DND-41 (cell line): Measurements from ENCODE around the gene ZNF888.
"Not testable (repeated sequence)": the region's sequence is repeated elsewhere in the genome, so short reads cannot be mapped to it uniquely, and the experiment has no call there.

Experiments
- ATAC-seq: fragments of 200-7000 bp; cut with Tn5 transposase; 3 replicates; pipeline ENCODE4 v1.9.1; 2021; ENCODE audit warnings: low read depth; ENCODE audit not compliant: insufficient read depth
- DNase-seq: peaks from one replicate; pipeline ENCODE4 v3.0.0-alpha.2; 2020
- H2AFZ ChIP-seq: 2 replicates; pipeline ENCODE4 v1.6.0; 2012; ENCODE audit warnings: low read depth, low read length
- H3K27ac ChIP-seq: 2 replicates; pipeline ENCODE4 v1.5.1; 2012; ENCODE audit warnings: low read length, inconsistent platforms
- H3K27me3 ChIP-seq: fragments of 200-600 bp; sonication (generic); 2 replicates; pipeline ENCODE4 v1.6.0; 2012; ENCODE audit warnings: low read length, mild to moderate bottlenecking, inconsistent platforms; ENCODE audit not compliant: insufficient read depth, poor library complexity
- H3K36me3 ChIP-seq: 2 replicates; pipeline ENCODE4 v1.5.1; 2012; ENCODE audit warnings: low read length, inconsistent platforms; ENCODE audit not compliant: insufficient read depth
- H3K4me1 ChIP-seq: 2 replicates; pipeline ENCODE4 v1.5.1; 2012; ENCODE audit warnings: mild to moderate bottlenecking, low read length; ENCODE audit not compliant: insufficient read depth
- H3K4me2 ChIP-seq: 2 replicates; pipeline ENCODE4 v1.6.0; 2012; ENCODE audit warnings: mild to moderate bottlenecking, moderate library complexity, low read length, inconsistent platforms; ENCODE audit not compliant: insufficient read depth
- H3K4me3 ChIP-seq, 2 experiments: fragments of 200-600 bp in 1 of 2; shearing (Covaris generic) in 1 of 2; 2 replicates each; pipeline ENCODE4 v1.5.1; 2012 to 2016; ENCODE audit warnings: inconsistent platforms in 2 of 2, low read length in 2 of 2, mild to moderate bottlenecking in 2 of 2, low read depth in 1 of 2, moderate library complexity in 1 of 2
- H3K79me2 ChIP-seq: 2 replicates; pipeline ENCODE4 v1.6.0; 2012; ENCODE audit warnings: low read length, inconsistent platforms; ENCODE audit not compliant: insufficient read depth
- H3K9ac ChIP-seq: 2 replicates; pipeline ENCODE4 v1.6.0; 2012; ENCODE audit warnings: low read depth, mild to moderate bottlenecking, inconsistent platforms, low read length, moderate library complexity
- H3K9me3 ChIP-seq: 2 replicates; pipeline ENCODE4 v1.5.1; 2012; ENCODE audit warnings: low read length, moderate library complexity, mild to moderate bottlenecking, inconsistent platforms; ENCODE audit not compliant: insufficient read depth, severe bottlenecking
- H4K20me1 ChIP-seq: 2 replicates; pipeline ENCODE4 v1.6.0; 2012; ENCODE audit warnings: low read length; ENCODE audit not compliant: insufficient read depth
- EZH2 ChIP-seq: IDR thresholded peaks from 3 replicates; pipeline ENCODE4 v1.6.1; 2012; ENCODE audit warnings: borderline replicate concordance, low read depth, mild to moderate bottlenecking, moderate library complexity, low read length, inconsistent platforms; ENCODE audit not compliant: severe bottlenecking
- TF ChIP-seq, protein P1 (sequence below): IDR thresholded peaks from 2 replicates; pipeline ENCODE4 v1.5.1; 2012; ENCODE audit warnings: borderline replicate concordance, low read length, moderate library complexity, mild to moderate bottlenecking; ENCODE audit not compliant: poor library complexity, severe bottlenecking; ENCODE audit errors: extremely low read depth

Gene ZNF888

DNA sequence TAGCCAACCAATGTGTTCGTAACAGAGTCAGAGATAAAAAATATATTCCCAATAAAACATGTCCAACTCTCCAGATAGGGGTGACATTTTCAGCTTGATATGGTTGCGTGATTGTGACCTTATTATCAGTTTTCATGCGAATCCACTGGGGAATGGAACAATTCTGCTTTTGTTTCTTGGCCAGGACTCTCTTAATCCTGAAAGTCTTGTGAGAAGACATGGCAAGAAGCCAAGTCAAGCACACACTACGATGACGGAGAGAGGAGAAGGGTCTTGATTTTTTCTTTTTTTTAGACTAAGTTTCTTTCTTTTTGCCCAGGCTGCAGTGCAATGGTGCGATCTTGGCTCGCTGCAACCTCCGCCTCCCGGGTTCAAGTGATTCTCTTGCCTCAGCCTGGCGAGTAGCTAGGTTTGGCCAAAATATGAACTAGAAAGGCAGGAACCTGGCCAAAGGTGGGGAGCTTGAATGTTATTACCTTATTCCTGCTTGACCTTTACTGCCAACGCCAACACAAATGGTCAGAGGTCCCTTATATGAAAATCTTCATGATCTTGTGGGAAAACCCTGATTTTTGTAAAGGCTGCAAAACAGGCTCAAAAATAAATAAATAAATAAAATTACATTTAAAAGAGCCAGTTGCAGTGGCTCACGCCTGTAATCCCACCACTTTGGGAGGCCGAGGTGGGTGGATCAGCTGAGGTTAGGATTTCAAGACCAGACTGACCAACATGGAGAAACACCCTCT lies 25.0 kb upstream of the ZNF888 start:
- Histone ChIP-seq H3K79me2 (no peaks in the 10 kb centered on the region), H3K4me1 (peaks cover 5% of the 10 kb centered on the region), H3K27me3 (no peaks in the 10 kb centered on the region), H3K4me2 (no peak overlapping the region), H2AFZ (no peak overlapping the region), H3K9me3 (no peaks in the 10 kb centered on the region), H3K27ac (no peak overlapping the region), H4K20me1 (no peaks in the 10 kb centered on the region), H3K4me3 (no peak overlapping the region), H3K9ac (no peak overlapping the region), H3K36me3 (peaks cover 39% of the 10 kb centered on the region)
- TF ChIP-seq, protein P1, sequence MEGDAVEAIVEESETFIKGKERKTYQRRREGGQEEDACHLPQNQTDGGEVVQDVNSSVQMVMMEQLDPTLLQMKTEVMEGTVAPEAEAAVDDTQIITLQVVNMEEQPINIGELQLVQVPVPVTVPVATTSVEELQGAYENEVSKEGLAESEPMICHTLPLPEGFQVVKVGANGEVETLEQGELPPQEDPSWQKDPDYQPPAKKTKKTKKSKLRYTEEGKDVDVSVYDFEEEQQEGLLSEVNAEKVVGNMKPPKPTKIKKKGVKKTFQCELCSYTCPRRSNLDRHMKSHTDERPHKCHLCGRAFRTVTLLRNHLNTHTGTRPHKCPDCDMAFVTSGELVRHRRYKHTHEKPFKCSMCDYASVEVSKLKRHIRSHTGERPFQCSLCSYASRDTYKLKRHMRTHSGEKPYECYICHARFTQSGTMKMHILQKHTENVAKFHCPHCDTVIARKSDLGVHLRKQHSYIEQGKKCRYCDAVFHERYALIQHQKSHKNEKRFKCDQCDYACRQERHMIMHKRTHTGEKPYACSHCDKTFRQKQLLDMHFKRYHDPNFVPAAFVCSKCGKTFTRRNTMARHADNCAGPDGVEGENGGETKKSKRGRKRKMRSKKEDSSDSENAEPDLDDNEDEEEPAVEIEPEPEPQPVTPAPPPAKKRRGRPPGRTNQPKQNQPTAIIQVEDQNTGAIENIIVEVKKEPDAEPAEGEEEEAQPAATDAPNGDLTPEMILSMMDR, result no peak
- TF ChIP-seq EZH2, result no peak
- ATAC-seq (no peak), DNase-seq (no peak)

DNA sequence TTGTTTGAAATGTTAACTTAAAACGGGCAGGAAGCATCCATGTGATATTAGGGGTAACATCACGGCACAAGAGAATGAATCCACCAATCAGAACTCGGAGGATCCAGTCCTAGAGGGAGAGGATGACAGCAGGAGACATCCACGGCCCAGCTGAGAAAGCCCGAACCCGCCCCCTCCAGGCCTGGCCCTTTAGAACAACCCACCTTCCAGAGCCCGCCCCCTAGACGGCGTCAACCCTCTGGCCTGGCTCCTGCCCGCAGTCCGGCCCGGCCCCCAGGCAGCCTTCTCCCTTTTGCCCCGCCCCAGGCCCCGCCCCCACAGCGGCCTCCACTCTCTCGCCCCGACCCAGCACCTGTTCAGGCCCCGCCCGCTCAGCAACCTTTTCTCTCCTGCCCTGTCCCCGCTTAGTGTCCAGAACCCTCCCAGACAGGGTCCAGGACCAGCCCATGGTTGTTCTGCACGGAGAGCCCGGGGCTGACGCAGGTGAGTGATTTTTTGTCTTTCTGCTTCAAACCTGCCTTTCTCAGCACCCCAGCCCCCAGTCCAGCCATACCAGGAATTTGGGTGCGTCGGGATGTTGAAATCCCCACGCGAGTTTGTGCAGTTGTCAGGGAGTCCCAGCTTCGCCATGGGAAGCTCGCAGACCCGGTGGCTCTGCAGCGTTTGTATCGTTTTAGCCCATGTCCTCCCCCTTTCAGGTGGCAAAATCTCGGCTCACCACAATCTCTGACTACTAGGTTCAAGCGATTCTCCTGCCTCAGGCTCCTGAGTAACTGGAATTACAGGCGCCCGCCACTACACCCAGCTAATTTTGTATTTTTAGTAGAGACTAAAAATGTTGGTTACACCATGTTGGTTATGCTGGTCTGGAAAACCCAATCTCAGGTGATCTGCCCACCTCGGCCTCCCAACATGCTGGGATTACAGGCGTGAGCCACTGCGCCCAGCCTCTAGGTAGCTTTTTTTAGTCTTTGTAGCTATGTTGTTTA lies 23.4 kb upstream of the ZNF888 start:
- no peak for DNase-seq

GRCh38 chr19:52945652-52946321 lies 22.6 kb upstream of the ZNF888 start:
- no peak for TF ChIP-seq EZH2
- TF ChIP-seq, protein P1, result no peak
- no peak overlapping the region for H2AFZ ChIP-seq
- DNase-seq (no peak), ATAC-seq (no peak)
- H3K79me2 ChIP-seq, result peaks cover 11% of the 10 kb centered on the region
- no peaks in the 10 kb centered on the region for H3K9me3 ChIP-seq
- H3K4me3 ChIP-seq, result no peak overlapping the region
- no peak overlapping the region for H3K27ac ChIP-seq
- peaks cover 23% of the 10 kb centered on the region for H3K4me1 ChIP-seq
- peaks cover 15% of the 10 kb centered on the region for H3K36me3 ChIP-seq
- no peaks in the 10 kb centered on the region for H3K27me3 ChIP-seq
- H4K20me1 ChIP-seq, result no peaks in the 10 kb centered on the region
- no peak overlapping the region for H3K4me2 ChIP-seq
- H3K9ac ChIP-seq, result no peak overlapping the region

More for the DNA sequence above, 23.4 kb upstream of the ZNF888 start:
- no peak overlapping the region for H2AFZ ChIP-seq
- no peak for ATAC-seq
- no peaks in the 10 kb centered on the region for H3K9me3 ChIP-seq
- no peak overlapping the region for H3K4me2 ChIP-seq
- no peaks in the 10 kb centered on the region for H3K27me3 ChIP-seq
- H3K9ac ChIP-seq, result no peak overlapping the region
- H3K79me2 ChIP-seq, result peaks cover 7% of the 10 kb centered on the region
- H3K4me3 ChIP-seq, result no peak overlapping the region
- peaks cover 14% of the 10 kb centered on the region for H3K4me1 ChIP-seq
- no peaks in the 10 kb centered on the region for H4K20me1 ChIP-seq
- peaks cover 24% of the 10 kb centered on the region for H3K36me3 ChIP-seq
- TF ChIP-seq EZH2, result no peak
- H3K27ac ChIP-seq, result no peak overlapping the region

- not testable (repeated sequence) for H3K27ac ChIP-seq, H3K4me2 ChIP-seq, H2AFZ ChIP-seq, H4K20me1 ChIP-seq, ATAC-seq, H3K9ac ChIP-seq, DNase-seq, H3K36me3 ChIP-seq, H3K27me3 ChIP-seq, H3K4me3 ChIP-seq, H3K9me3 ChIP-seq
- H3K4me1 ChIP-seq, result peaks cover 28% of the 10 kb centered on the region
- peaks cover 20% of the 10 kb centered on the region for H3K79me2 ChIP-seq
Measured at GRCh38 chr19:52944703-52945493, 21.7 kb upstream of the ZNF888 start.
